Hematopoietic multipotent progenitor cell treated with erythropoietin and hydrocortisone succinate and interleukin-3 and kit ligand, for 4 days (in vitro differentiated cells): ENCODE data around the gene FOXP1.

ENCODE experiments used
- DNase-seq: peaks from one replicate; pipeline ENCODE4 v3.0.0-alpha.2; 2015

The FOXP1 gene

DNA sequence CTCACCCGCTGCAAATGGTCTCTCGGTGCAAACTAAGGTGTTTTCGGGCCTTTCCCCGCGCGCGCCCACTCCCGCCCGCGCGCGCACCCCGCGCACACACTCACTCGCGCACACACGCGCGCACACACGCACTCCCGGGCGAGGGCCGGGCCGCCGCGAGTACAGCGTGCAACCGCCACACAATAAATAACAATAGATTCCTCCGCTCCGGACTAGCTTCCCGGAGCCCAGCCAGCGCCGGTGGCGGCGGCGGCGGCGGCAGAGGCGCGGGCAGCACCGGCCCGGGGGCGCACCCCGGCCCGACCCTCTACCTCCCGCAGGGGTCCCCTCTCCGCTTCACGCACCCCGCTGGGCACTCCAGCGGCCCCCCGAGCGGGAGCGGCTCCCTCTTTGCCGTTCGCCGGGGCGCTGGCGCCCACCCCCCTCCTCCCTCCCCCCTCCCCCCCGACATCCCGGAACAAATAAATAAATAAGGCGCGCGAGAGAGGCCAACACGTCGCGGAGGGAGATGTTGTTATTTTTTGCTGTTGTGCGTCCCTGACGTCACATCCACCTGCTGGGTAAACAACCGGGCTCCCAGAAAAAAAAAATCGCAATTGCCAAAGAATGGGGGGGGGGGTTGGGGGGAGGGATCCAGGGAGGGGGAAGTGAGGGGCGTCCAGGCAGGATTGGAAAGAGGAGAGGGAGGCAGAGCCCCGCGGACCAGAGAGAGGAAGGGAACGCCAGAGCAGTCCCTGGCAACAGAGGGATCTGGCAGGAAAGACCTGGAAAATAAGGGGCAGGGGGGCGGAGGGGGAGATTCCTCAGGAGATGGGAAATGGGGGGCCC is at the start of gene FOXP1:
FOXP1 (minus strand) TSS at position 163 of the 828 bp plus-strand sequence. CDS start 385,347 bp downstream, outside the sequence.
- peak; percentile 92 for DNase-seq

DNA sequence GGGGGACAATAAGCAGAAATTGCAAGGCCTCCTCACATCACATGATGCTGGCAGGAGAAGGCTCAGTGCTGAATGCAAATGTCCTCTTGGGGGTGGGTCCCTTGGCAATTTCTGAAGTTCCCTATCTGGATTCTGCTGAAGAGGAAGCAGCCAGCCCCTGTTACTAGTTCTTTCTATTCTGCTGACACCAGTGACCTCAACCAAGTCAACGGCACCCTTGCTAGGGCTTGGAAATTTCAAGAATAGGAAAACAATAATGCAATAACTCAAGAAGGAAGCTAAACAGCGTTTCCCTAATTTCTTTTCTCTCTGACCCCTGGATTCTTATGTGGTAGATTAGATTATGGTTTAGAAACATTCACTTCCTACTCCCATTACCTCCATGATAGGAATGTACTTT is 46.2 kb upstream of the FOXP1 start:
- peak; percentile 73 for DNase-seq

DNA sequence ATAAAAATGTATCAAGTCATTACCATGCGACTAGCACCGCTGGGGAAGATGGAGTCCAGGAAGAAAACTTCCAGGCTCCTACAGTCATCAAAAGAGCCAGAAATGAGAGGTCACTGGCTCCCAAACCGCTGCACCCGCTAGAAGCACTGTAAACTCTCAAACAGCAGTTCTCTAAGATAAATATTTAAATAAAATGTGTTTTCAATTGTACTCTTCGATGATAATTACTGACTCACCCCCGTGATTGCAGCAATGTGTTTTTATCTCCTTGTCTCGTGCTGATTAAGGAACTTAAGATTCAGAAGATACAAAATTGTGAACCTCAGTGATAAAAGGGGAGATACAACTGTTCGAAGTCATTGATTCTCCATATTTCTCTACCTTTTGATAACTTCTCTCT is 45.8 kb upstream of the FOXP1 start:
- DNase-seq = no peak

DNA sequence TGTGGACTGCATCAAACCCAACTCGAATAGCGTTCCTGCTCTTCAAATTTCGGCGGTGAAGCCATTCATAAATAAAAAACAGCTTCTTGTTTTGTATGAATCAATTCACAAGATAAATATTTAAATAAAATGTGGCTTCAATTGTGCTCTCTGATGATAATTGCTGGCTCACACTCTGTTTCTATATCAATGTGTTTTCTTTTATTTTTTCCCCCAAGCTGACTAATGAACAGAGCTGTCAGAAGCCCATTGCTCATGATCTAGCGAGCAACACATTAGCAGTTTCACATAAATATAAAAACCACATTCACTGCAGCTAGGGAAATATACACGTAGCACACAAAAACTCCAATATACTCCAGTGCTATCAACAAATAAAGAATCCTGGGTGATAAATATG is 45.0 kb upstream of the FOXP1 start:
- DNase-seq = no peak

DNA sequence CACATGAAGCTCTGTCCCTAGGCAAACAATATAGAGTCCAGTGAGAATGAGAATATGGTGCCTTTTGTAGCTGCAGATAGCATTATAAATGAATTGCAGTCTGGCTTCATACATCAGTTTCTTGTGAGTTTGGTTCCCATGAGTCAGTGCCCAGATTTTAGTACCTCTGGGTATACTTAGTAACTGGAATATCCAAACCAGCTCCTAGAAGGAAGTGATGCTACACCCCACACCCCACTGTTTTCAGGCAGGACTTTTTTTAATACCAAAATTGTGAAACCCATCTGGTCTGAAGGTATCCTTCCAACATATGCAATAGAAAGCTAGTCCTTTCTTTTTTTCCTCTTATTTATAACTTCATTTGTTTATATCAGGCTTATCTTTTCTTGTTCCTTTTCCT is 42.1 kb upstream of the FOXP1 start:
- DNase-seq = no peak

DNA sequence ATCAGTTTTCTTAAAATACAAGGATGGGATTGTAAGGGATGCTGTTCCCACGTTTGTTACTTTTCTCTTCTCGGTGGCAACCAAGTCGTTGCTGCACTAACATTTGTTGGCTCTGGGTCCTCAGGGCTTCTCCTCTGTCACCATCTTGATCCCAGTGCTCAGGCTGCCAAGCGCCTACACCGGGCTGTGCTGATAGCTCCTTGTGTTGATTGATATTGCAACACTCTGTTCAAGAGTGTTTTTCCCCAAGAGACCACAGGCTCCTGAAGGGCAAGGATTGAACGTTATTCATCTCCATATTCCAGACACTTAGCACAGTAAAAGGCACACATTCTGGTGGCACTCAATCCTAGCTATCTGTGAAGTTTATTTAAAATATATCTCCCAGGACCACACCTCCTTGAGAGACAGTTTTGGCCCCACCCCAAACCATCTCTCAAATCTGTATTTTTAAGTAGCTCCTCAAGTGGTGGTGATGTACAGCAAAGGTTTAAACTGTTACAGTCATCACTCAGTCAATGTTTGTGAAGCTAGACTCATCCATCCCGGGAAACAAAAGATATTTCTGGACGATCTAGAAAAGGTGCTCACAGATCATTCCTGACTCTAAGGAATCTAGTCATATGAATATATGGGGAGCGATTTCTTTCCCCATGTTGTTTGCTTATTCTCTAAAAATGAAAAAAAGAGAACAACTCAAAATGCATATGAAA is 38.5 kb upstream of the FOXP1 start:
- DNase-seq = no peak

DNA sequence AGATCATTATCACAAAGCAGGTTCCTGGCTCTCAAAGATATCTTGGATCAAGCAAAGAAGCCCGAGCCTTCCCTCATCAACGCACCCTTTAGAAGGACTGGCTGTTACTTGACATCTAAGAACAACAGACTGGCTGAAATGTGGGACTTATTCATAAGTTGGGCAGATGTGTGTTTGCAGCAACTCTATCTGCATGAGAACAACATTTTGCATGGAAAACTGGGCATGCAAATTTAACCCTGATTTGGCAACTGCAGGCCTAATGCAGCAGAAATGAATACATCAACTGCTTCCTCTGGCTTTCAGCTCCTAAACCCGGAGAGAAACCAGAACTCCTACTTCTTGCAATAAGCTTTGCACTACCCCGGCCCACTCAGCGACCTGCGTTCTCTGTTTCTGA is 35.0 kb upstream of the FOXP1 start:
- no peak for DNase-seq

DNA sequence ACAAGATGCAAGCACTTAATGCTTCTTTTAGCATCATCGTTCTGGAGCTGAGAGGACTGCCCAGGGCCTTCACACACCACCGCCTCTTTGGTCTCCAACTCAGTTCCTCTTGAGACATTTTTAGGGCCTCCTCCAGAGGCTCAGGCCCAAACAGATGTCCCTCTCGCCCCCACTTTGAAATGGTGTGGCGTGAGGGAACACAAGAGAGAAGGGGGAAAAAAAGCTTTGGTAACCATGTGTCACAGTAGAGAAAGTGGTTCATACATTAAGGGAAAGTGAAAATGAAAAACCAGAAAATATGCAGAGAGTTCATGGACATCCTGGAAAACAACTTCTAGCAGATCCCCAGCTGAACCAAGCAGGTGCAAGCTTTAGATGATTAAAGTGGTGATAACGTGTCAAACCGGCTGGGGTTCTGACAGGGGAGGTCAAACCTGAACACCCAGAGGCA is 33.1 kb upstream of the FOXP1 start:
- DNase-seq = no peak

DNA sequence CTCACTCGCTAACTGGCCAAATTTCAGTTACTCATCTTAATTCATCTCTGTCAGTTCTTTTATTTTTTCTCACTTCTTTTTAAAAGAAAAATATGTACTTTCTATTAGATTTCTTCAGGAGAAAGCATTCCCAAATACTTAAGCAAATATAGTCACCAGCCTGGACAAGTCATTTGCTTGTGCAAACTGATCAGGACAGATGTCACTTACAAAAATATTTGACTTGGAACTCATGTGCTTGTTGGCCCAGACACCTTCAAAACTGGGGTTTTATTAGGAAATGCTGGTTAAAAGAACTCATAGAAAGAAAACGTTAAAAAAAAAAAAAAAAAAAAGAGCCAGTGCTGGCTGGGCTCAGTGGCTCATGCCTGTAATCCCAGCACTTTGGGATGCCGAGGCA is 31.3 kb upstream of the FOXP1 start:
- DNase-seq = no peak

DNA sequence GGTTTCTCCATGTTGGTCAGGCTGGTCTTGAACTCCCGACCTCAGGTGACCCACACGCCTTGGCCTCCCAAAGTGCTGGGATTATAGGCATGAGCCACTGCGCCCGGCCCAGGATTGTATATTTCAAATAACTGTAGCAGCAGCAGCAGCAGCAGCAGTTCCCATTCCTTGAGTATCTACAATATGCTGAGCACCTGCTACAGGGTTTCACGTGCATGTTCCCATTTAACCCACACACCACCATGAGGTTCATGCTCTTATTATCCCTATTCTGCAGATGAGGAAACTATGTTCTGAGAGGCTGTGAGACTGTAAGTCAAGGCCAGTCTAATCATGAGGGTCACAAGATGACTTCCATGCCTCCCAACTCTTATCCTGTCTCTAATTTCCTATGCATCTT is 30.9 kb upstream of the FOXP1 start:
- DNase-seq = no peak

DNA sequence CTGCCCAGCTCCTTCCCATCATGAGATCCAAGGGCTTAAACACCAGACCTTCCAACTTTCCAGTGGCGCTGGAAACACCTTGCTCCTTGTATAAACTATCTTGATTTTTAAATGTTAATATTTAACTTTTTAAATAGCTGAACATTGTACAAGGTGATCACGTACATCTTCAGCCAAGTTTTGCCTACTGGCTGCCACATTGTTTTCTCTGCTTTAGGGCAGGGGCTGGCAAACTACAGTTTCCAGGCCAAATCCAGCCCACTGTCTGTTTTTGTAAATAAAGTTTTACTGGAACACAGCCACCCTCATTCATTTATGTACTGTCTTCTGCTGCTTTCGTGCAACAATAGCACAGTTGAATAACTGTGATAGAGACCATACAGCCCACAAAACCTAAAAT is 27.6 kb upstream of the FOXP1 start:
- DNase-seq = no peak

DNA sequence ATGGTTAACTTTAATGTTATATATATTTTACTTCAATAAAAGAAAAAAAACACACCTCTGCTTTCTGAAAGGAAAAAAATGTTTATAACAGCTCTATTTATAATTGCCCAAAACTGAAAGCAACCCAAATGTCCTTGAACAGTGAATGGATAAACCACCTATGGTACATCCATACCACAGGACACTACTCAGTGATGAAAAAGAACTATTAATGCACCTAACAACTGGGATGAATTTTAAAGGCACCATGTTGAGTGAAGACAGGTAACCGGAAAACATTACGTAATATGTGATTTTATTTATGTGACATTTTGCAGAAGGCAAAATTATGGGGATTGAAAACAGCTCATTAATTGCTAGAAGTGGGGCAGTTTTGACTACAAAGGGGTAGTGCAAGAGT is 23.8 kb upstream of the FOXP1 start:
- no peak for DNase-seq

DNA sequence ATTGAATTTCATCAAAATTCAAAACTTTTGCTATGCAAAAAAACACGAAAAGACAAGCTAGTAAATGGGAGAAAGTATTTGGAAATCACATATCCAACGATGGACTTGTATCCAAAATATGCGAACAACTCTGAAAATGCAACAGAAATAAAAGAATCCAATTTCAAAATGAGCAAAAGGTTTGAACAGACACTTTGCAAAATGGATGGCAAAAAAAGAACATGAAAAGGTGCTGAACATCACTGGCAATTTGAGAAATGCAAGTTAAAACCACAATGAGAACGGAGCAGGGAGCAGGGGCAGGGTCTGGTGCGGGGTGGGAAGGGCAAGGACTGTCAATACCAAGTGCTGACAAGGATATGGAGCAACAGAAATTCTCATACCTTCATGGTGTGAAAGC is 23.1 kb upstream of the FOXP1 start:
- no peak for DNase-seq

DNA sequence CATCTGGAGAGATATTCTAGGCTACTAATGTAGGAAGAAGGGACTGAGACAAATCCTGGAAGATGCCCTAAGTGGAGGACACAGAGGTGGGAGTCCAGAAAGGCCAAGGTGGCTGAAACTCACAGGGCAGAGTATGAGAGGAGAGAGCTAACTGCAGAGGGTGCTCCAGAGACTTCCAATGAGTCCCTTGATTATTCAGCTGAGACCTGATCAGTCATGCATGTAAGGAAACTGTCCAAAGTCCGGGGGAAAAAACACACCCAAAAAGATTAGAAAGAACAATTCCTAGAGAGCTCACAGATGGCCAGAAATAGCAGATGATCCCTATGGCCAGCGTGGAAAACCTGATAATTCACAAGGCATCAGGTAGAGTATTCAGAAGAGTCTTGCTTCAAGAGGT is 18.7 kb upstream of the FOXP1 start:
- DNase-seq = no peak

DNA sequence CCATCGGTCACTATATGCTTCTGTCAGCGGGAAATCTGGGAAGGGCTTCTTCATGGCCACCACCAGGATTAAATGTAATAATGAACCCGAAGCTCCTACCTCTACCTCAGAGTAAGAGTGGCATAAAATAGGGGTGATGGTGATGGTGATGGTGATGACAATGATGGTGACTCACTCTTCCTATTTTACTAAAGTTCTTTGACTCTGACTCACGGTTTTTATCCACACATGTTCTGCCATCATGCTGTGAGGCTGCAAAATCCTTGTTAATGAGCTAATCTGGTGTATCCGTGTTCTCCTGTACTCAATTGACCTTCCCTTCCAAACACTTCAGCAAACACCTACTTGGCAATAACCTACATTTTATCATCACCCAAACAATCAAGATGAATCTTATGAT is 18.3 kb upstream of the FOXP1 start:
- DNase-seq = no peak

DNA sequence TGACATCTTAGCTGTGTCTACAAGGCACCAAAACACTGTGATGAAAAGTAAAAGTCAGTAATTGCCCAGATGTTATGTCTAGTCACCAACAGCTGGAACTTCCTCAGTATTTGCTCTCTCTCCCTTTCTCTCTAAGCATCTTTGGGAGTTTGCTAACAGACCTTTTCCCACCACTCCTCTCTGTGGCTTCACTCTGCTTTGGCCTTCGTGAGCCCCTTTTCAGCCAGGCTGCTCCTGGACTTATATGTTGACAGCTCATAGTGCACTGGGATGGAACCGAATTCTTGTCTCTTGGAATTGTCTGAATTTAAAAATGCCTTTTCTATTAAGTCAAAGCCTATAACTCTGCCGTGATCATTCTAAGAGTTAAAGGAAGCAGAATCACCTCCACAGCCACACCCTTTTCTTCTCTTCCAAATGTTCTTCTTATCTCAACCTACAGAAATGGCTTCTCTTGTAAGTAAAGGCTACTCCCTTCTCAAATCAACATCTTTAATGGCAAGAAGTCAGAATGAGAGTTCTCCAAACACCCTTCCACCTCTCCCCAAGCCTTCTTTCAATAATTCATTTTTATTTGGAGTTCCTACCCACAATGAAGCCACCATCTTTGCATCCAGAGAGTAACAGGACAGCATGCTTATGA is 17.2 kb upstream of the FOXP1 start:
- peak; percentile 40 for DNase-seq

DNA sequence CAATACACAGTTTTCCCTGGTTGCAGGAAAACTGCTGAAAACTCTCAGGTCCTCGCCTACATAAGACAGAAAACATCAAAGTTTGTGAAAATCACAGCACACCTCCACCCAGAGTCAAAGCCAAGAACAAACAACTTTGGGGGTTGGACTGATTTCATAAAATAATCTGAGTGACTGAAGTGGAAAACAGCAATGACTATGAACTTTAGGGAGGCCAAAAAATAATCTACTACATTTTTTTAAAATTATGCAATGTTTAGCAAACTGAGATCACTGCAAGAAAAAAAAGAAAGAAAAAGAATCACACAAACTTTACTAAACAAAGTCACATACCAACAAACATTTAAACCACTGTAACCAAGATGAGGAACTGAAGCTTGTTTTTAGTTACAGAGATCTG is 15.9 kb upstream of the FOXP1 start:
- DNase-seq = no peak

DNA sequence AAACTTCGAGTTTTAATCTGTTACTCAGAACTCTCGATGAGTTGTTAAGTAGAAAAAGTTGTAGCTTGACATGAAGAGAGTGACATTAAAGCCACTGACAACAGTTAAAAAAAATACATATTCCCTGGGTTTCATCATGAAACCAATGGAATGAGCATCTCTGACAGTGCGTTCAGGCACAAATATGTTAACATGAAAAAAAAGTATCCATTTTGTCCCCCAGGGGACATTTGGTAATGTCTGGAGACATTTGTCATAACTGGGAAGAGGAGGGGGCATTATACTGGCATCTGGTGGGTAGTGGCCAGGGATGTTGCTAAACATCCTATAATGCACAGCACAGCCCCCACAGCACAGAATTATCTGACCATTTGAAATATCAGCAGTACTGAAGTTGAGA is 14.8 kb upstream of the FOXP1 start:
- DNase-seq = no peak

DNA sequence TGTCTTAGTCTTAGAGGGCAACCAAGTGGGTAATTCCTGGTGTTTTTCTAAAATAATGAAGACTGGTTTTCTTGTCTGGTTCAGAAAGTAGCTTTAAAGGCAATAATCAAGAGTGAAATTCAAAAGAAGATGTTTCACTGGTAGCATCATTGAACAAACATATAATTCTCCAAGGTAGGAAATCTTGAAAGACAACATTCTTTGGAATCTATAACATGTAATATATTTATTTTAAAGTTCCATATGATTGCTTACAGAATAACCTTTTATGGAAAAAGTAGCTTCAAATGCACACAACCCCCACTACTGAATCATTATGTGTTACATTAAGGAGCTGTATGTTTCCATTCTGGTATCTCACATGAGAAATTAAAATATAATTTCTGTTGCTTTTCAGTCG is 13.8 kb upstream of the FOXP1 start:
- no peak for DNase-seq

DNA sequence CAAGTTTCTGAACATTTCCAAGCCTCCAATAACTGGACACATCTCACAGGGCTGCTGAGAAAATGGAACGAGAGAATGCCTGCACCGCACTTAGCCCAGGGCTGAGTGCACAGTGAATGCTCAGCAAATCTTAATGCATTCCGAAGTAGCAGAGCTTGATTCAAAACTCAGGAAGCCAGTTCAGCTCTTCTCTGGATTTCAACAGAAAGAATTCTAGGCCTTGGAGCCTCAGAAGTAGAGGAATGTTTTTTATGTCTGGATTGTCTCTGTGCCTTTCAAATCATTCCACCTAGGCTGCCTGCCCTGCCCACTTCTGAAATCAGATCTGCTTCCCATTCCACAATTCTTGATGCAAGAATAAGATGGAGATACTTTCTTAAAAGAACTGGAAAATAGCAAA is 9.6 kb upstream of the FOXP1 start:
- no peak for DNase-seq

DNA sequence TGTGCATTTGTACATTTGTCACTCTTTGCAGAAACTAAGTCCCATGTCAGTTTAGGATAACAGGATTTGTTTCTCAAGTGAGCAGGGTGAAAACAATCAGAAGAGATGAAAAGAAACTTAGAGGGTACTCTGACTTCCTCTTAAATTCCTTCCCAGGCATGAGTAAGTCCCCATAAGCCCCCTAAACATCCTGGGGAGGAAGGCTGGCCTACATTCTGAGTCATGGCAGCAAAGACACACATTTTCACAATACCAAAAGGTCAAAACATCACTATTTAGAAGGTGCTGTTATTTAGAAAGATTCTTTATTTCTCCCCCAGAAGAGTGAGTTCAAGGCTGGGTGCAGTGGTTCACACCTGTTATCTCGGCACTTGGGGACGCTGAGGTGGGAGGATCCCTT is 7.6 kb upstream of the FOXP1 start:
- no peak for DNase-seq

DNA sequence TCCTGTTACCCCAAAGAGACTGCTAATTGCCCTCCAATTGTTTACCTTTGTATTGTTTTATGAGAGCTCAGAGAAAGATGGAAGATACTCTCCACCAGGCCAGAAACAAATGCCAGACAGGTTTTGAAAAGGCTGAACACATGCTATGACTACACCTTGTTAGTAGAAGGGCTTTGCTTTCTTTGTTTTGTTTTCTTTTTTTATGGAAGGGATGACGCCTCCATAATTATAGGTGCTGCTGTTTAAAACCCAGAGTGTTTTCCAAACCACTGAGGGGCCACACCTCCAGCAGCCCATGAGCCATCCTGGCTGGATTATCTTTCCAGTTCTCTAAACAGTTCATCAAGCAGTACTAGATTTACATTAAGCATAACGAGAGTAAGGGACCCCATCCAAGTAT is 5.6 kb upstream of the FOXP1 start:
- no peak for DNase-seq

DNA sequence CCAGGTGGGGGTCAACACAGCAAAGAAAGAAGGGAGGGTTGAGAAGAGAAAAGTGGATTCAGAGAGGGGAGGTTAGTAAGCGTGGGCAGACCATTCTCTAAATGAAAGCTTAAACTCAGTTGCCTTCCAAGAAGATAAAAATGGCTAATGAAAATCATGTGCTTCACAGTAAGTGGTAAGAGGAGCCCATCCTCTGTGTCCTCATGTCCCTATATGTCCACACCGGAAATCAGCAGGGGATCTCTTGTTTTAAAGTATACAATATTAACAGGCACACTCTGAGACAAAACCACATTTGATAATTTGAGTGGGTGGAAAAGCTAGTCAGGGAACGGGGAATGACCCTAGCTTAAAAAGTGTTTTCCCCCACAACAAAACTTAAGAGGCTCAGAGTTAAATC is 4.4 kb upstream of the FOXP1 start:
- no peak for DNase-seq

DNA sequence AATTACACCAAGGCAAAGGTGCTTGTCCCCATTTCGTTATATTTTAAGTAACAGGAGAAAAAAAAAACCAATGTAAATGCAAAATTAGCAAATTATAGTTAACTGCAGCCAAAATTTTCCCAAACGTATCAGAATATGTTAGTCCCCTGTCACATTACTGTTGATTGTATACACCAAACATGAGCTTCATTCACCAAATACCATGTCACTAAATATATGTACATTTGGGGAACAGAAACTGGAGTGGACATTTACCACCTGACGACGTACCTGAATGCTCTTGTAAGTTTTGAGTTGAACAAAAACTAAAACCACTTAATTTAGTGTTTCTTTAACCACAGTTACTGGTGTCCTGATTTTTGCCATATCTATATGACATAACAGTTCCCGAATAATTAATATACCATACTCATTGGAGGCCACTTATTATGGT is 3.3 kb upstream of the FOXP1 start:
- DNase-seq = no peak
